Measurements from ENCODE around the gene SCP2.

Gene SCP2

DNA sequence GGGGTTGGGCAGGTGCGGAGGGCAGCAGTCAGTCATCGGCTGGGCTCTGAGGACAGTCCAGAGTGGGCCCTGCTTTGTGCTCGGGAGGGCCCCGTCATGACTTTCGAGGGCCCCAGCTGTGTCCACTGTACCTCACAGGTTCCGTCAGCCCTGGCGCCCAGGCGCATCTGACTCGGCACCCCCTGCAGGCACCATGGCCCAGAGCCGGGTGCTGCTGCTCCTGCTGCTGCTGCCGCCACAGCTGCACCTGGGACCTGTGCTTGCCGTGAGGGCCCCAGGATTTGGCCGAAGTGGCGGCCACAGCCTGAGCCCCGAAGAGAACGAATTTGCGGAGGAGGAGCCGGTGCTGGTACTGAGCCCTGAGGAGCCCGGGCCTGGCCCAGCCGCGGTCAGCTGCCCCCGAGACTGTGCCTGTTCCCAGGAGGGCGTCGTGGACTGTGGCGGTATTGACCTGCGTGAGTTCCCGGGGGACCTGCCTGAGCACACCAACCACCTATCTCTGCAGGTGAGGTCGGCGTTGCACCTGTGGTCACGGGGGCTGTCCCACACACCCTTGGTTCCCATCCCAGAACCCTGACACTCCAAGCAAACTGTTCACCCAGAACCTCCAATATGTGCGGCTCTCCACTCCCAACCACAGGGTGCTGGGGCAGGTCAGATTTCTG, 142.7 kb downstream of the SCP2 start:
- DNase-seq = no peak

DNA sequence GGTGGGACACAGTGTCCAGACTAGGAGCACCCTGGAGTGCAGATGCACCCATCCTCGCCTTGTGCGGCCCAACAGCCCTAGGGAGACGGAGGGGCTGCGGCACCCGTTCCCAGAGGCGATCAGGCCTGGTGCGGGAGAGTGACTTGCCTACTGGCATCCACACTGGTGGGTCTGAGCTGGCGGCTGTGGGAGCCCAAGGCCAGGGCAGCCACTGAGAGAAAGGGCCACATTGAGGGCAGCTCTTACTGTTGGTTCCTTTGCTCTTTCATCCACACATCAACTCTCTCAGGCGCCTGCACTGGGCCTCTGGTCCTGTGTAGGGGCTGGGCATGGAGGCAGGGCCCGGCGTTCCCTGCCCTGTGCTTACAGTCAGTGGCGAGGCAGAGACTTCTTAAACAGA, 143.5 kb downstream of the SCP2 start:
- no peak for DNase-seq

DNA sequence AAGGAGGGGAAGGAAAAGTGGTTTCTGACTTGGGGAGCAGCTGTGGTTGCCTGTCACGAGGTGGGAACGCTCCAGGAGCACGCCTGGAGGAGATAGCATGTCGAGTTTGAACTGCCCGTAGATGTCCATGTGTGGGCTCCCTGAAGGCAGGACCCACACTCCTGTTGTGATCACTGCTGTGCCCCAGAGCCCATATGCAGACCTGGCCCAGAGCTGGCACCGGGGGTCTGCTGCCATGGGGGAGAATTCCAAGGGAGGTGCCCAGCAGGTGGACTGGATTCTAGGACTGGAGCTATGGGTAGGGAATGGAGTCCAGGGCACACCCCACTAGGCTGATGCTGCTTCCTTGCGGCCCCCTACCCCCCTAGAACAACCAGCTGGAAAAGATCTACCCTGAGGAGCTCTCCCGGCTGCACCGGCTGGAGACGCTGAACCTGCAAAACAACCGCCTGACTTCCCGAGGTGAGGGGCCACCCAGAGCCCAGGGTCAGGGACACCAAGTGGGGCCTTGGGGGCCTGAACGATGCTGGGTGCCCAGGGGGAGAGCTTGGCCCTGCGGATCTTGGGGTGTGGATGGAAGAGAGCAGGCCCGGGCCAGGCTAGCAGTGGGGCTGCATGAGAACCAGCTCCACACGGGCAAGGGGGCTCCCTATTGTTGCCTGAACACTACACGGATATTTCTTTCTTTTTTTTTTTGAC, 144.2 kb downstream of the SCP2 start:
- no peak for DNase-seq

DNA sequence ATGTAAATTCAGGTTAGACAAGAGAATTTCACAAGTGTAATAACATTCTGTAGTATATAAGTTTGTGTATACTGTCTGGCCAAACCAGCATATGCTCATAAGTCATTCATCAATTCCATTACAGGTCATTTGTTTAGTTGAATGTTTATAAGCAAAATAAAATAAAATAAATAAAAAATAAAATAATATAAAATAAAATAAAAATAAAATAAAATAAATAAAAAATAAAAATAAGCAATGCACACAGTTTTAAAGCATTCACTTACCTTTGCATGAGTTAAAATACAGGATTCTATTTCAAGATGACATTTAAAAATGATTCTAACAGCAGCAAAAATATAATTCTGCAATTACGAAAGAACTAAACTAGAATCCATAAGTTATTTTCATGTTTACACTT, 144.8 kb downstream of the SCP2 start:
- DNase-seq = no peak

DNA sequence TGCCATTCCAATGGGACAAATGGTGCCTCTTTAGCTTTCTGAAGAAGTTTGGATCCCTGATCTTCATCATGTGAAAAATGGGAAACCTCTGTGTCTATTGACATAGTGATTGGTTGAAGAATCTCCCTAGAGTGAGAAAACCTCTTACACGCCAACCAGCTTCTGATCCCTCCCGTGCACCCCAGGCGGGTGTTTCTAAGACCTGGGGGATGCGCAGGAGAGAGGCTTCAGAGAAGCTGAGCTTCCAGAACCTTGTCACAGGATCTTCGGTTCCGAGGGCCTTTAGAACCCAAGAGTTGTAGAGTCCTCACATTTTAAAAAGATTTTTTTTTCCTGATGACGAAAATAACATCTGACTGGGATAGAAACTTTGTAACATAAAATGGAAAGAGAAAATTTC, 146.2 kb downstream of the SCP2 start:
- no peak for DNase-seq

DNA sequence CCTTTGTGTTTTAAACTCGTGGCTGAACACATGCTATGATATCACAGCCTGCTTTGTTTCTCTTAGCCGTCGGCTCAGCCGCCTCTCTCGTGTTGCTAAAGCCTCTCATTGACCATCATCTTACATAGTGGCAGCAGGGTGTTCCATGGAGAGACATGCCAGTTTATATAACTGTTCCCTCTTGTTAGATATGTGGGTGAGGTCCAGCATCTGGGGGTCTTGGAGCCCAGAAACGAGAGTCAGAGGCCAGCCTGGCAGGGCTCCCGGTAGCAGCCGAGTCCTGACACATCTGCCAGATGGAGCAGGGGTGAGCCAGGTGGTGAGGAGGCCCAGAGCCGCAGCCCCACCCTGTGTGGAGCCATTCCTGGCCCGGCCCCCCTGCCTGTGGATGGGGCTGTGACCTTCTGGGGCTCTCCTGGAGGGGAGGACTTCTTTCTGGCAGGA, 146.8 kb downstream of the SCP2 start:
- DNase-seq = no peak

DNA sequence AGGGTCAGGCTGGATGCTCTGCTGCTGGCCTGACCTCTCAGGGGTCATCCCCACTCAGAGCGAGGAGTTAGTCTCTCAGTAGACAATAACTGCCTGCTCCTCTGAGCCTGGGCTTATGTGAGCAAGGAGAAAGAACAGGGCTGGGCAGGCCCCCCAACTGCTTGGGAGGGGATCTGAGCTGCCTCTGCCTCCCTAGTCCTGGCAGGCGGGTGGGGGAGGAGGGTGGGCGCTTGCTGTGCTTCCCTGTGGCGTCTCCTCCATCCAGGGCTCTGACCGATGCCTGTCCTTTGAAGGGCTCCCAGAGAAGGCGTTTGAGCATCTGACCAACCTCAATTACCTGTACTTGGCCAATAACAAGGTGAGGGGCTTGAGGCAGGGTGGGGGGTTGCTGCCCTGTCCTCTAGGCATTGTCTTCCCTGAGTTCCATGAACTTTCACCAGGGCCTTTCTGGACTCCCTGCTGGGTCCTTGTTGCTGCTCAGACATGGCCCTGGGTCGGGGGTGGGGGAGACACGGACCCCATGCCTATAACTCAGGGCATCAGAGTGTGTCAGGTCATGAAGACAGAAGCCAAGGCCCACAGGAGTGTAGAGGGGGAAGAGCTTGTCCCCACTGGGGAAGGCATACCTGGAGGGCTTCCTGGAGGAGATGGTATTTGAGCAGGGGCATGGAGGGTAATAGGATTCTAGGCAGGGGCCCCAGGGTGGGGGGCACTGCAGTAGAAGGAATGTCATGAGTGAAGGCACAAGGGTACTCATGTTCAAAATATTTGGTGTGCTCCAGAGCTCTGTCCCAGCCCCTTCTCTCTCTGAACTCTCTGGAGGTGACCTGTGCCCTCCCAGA, 147.5 kb downstream of the SCP2 start:
- no peak for DNase-seq

DNA sequence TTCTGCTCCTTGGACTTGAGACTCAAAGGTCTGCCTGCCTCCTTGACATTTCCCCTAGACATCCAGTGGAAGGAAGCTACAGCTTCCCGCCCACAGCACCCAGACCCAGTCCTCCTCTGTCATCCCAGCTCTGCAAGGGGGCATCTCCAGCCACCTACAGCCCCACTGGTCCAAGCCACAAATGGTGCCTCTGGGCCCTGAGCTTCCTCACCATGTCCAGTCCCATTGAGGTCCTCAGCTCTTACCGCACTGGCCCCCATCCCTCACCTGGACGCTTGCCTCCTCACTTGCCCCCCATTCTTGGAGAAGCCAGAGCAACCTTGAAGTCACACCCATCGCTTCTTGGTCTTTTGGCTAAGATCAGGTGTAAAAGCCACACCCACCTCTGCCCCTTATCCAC, 148.1 kb downstream of the SCP2 start:
- DNase-seq = no peak

DNA sequence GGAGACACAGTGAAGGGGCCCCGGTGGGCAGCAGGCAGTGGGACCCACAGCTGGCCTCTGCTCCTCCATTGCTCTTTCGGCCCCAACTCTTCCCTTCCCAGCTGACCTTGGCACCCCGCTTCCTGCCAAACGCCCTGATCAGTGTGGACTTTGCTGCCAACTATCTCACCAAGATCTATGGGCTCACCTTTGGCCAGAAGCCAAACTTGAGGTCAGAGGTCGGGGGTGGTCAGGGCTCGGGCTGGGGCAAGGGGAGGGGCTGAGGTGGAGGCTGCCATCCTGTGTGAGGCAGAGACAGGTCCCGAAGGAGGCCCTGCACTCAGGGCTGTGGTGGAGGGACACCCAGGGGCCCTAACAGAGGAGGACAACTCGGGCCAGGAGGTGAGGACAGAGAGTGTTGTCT, 148.7 kb downstream of the SCP2 start:
- no peak for DNase-seq

DNA sequence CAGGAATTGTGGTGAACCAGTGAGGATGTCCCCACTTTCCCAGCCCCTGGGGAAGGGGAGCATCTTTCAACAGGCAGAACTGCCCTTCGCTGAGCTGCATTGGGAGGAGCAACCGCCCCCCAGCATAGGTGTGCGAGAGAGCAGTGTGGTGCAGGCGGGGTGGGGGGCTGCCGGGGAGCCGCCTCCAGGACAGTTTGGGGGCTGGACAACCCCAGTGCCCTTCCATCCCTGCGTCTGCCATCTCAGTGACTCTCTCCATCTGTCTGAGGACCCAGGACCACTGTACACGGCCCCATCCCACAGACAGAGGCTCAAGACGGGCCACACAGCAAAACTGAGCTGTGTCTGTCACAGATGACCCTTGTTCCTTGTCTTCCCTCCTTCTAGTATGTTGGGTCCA, 149.1 kb downstream of the SCP2 start:
- DNase-seq = no peak

DNA sequence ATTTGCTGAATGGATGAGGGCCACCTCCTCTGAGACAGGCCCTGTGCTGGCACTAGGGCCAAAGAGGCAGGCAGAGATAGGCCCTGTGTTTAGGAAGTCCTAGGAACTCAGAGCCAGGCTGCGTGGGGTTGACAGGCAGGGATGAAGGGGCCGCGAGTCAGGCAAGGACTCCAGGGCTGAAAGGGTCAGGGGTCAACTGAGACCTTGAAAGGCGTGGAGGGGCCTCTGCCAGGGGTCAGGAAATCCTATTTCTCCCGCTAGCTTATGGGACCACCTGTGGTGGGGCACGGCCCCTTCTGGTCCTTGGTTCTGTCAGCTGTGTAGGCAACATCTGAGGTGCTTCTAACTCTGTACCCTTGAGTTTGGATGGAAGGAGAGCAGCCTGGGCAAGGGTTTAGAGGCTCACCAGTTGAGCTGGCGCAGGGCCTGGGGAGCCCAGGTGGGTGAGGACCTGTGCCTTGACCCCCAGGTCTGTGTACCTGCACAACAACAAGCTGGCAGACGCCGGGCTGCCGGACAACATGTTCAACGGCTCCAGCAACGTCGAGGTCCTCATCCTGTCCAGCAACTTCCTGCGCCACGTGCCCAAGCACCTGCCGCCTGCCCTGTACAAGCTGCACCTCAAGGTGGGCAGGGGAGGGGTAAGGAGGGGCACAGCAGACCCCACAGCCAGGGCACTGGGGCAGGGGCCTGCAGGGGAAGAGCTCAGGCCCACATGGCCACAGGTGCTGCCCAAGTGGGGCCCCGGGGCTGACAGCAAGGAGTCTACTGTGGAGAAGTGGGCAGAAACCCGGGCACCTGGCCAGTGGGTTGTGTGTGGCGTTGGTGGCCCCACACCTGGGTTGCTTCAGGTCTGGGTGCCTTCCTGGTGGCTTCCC, 149.9 kb downstream of the SCP2 start:
- DNase-seq = no peak

DNA sequence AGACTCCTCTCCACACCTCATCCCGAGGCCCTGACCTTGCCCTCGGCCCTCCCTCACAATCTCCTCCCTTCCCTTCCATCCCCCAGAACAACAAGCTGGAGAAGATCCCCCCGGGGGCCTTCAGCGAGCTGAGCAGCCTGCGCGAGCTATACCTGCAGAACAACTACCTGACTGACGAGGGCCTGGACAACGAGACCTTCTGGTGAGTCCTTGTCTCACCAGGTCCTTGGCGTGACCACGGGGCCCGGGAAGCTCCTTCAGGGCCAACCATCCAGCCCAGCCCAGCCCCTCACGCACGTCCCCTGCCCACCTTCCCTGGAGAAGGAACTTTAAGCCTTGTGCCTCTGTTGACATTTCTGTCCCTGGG, 150.5 kb downstream of the SCP2 start:
- DNase-seq = no peak

DNA sequence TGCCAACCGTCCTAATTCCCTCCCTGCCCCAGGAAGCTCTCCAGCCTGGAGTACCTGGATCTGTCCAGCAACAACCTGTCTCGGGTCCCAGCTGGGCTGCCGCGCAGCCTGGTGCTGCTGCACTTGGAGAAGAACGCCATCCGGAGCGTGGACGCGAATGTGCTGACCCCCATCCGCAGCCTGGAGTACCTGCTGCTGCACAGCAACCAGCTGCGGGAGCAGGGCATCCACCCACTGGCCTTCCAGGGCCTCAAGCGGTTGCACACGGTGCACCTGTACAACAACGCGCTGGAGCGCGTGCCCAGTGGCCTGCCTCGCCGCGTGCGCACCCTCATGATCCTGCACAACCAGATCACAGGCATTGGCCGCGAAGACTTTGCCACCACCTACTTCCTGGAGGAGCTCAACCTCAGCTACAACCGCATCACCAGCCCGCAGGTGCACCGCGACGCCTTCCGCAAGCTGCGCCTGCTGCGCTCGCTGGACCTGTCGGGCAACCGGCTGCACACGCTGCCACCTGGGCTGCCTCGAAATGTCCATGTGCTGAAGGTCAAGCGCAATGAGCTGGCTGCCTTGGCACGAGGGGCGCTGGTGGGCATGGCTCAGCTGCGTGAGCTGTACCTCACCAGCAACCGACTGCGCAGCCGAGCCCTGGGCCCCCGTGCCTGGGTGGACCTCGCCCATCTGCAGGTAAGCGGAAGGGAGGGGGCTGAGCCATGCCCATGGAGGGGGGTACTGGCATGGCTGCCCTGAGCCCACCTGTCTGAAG, 151.4 kb downstream of the SCP2 start:
- no peak for DNase-seq

DNA sequence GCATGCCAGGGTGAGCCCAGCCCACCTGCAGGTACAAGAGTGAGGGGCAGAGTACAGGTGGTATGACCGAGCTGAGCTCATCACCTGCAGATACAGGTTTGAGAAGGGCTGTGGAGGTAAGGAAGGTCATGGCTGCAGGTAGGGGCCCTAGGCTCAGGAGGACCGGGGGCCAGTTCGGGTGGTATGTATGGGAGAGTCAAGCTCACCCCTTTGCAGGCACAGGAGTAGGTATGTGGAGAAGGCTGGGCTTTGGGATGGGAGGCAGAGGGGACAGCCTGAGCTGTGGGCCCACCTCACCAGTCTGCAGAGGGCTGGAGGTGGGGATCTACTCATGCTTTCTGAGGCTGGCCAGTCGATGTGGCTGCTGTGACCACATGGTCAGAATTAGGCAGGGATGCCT, 152.2 kb downstream of the SCP2 start:
- DNase-seq = no peak

DNA sequence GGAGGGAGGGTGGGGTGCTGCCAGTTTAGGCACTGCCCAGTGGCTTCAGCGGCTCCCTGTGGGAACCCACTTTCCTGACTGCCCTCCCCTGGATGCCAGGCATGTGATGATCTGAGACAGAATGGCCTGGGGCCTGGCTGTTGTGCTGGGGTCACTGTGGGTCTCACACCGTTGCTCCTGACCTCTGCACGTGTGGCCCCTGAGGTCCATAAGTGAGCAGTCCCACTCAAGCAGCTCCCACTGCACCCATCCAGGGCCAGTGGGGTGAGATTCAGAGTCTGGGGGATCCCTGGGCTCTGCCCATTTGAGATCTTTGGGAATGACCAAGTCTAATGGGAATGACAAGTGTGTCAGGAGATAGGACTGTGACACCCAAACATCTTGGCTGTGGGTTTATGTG, 153.0 kb downstream of the SCP2 start:
- no peak for DNase-seq

DNA sequence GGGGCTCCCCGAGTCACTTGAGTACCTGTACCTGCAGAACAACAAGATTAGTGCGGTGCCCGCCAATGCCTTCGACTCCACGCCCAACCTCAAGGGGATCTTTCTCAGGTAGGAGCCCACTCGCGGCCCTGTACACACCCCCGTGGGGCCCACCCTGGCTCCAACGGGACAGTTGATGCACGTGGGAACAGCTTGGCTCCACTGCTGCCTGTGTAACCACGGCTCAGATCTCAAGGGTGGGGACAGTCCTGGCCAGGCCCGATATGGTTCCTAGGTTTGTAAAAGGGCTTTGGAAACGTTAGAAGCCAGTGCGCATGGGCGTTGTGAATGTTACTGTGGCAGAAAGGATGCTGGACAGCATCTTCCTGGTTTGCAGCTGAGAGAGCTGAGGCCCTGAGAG, 153.7 kb downstream of the SCP2 start:
- no peak for DNase-seq

DNA sequence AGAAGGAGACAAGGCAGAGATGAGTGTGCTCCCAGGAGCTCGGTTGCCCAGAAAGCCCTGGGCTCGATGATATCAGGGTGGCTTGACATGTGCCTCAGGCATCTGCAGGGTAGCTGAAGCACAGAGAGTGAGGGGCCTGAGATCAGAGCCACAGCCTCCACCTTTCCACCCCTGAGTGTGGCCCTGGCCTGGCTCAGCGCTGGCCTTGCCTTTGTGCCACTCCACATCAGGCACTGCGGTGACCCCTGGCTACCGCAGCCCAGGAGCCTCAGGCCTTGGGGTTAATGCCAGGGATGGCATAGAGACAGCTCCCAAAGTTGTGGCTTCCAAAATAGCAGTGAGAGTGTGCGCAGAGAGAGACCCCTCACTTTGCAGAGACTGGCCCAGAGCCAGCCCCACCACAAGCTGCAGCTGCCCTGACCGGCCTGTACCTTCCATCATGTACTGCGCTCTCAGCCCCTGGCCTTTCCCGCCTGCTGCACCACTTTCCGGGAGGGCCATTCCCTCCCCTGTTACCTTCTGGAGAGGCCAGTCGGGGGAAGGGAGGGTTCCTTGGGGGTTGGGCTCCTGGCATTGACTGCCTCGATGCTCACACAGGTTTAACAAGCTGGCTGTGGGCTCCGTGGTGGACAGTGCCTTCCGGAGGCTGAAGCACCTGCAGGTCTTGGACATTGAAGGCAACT, 154.4 kb downstream of the SCP2 start:
- no peak for DNase-seq

DNA sequence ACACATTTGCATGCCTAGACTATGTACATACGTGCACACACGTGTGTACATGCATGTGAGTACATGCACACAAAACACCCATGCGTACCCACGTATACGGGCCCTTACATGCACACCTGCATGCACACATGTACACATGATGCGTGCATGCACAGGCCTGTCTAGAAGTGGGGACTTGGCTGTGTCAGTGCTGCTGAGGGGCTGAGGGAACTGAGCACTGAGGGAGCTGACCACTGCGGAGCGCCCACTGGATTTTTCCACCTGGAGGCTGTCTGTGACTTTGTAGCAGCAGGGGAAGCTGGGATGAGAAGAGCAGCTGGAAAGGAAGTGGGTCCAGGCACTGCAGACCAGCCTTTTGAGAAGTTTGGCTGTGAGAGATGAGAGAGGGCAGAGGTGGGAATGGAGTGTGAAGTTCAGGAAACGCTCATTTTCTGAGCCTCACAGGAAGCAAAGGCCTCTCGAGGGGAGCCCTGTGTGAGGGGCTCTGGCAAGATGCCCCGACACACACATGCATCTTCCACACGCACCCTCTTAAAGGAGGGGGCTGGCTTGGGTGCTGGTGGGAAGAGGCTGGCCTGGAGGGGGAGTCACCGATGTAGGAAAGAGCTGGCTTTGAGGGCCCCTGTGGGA, 155.9 kb downstream of the SCP2 start:
- no peak for DNase-seq

DNA sequence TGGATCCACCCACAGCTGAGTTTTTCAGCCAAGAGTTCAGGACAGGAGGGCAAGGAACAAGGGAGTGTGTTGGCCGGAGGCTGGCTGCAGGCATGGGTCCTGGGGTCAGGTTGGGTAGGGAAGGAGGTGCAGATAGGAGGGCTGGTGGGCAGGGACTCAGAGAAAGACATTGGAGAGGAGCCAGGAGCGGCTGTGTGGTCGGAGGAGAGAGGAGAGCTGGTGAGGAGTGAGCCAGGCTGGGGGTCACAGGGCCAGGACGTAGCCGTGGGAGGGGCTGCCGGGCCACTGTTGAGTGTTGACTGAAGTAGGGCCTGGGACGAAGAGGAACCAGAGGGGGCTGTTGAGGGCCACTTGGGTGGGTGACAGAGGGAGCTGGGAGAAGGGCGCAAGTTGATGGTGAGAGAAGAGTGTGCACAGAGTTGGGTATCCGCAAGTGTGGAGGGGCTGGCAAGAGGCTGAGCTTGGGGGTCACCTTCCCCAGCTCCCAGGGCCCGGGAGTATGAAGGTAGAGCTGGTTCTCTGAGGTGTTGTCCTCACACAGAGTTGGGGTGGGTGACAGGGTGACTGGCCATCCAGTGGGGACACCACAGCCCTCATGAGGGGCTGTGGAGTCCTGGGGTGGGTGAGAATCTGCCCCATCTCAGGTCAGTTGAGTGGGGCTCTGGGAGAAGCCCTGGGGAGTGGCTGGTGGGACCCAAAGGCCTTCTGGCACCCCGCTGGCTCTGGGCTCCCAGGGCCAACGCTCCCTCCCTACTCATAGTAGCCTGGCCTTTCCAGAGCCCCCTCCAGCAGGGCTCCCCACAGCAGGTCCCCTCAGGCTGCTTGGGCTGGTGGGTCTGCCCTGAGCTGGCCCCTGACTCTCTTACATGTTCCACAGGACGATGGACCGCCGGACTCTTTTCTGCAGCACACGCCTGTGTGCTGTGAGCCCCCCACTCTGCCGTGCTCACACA, 156.8 kb downstream of the SCP2 start:
- no peak for DNase-seq

DNA sequence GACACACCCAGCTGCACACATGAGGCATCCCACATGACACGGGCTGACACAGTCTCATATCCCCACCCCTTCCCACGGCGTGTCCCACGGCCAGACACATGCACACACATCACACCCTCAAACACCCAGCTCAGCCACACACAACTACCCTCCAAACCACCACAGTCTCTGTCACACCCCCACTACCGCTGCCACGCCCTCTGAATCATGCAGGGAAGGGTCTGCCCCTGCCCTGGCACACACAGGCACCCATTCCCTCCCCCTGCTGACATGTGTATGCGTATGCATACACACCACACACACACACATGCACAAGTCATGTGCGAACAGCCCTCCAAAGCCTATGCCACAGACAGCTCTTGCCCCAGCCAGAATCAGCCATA, 157.5 kb downstream of the SCP2 start:
- DNase-seq = no peak
